Immature natural killer cell (primary cell): ENCODE measurements around the gene DNAJC13. TPM values are rescaled to one million over a fixed set of nuclear protein-coding genes. Genes with fewer than 3 reads are reported as not detected.
A peak's percentile ranks its signal among the peaks of the same experiment; 100 is the strongest.

Experiments
- DNase-seq, 3 donors: peaks; one replicate each; pipeline ENCODE4 v3.0.0; 2022; ENCODE audit warnings: mixed read lengths in 1 of 3
- H3K27ac Mint-ChIP-seq, 6 donors: one replicate each; pipeline ENCODE4 v1.8.0; 2020; ENCODE audit warnings: mixed read lengths in 6 of 6, mild to moderate bottlenecking in 5 of 6, inconsistent platforms in 4 of 6, moderate library complexity in 3 of 6
- H3K27me3 Mint-ChIP-seq, 3 donors: one replicate each; pipeline ENCODE4 v1.8.0; 2020 to 2021; ENCODE audit warnings: low read depth in 3 of 3, mild to moderate bottlenecking in 3 of 3, mixed read lengths in 3 of 3, moderate library complexity in 3 of 3, inconsistent platforms in 1 of 3
- H3K36me3 Mint-ChIP-seq, 3 donors: one replicate each; pipeline ENCODE4 v1.8.0; 2020; ENCODE audit warnings: mixed read lengths in 3 of 3, inconsistent platforms in 2 of 3, mild to moderate bottlenecking in 2 of 3
- H3K4me1 Mint-ChIP-seq, 2 donors: one replicate each; pipeline ENCODE4 v1.8.0; 2020; ENCODE audit warnings: inconsistent platforms in 2 of 2, mild to moderate bottlenecking in 2 of 2, mixed read lengths in 2 of 2, moderate library complexity in 1 of 2
- H3K4me3 Mint-ChIP-seq, 5 donors: one replicate each; pipeline ENCODE4 v1.8.0; 2020; ENCODE audit warnings: mild to moderate bottlenecking in 5 of 5, mixed read lengths in 5 of 5, inconsistent platforms in 3 of 5, moderate library complexity in 3 of 5
- H3K9me3 Mint-ChIP-seq, 6 donors: one replicate each; pipeline ENCODE4 v1.8.0; 2020; ENCODE audit warnings: mild to moderate bottlenecking in 6 of 6, mixed read lengths in 6 of 6, inconsistent platforms in 4 of 6, moderate library complexity in 3 of 6
- polyA plus RNA-seq, 3 donors: library from polyadenylated mRNA; unstranded; fragments of 300-500 nt; fragmentation: Illumina TruSeq; gene quantifications; one replicate each; pipeline ENCODE4 v1.2.3, GENCODE V29; 2021

The DNAJC13 gene
- polyA plus RNA-seq, 3 donors from 2014 or later, result 3.8 to 11.9 (median 5.1) TPM

GRCh38 chr3:132459551-132459950 is 42.2 kb downstream of the DNAJC13 start:
- Mint-ChIP-seq H3K36me3 (peaks cover 36 to 59% (median 36%) of the 10 kb centered on the region in 3 donors), H3K4me1 (no peaks in the 10 kb centered on the region), H3K4me3 (no peak overlapping the region), H3K9me3 (no peaks in the 10 kb centered on the region), H3K27me3 (no peaks in the 10 kb centered on the region), H3K27ac (no peak overlapping the region)
- no peak for DNase-seq

GRCh38 chr3:132461544-132461943 is 44.2 kb downstream of the DNAJC13 start:
- no peaks in the 10 kb centered on the region for H3K9me3 Mint-ChIP-seq
- no peak overlapping the region for H3K27ac Mint-ChIP-seq
- H3K4me3 Mint-ChIP-seq, result no peak overlapping the region
- H3K27me3 Mint-ChIP-seq, result no peaks in the 10 kb centered on the region
- no peaks in the 10 kb centered on the region for H3K4me1 Mint-ChIP-seq
- DNase-seq, result no peak
- peaks cover 21 to 46% (median 26%) of the 10 kb centered on the region in 3 donors for H3K36me3 Mint-ChIP-seq

GRCh38 chr3:132464066-132464465 is 46.8 kb downstream of the DNAJC13 start:
- Mint-ChIP-seq H3K36me3 (peaks cover 21 to 43% (median 23%) of the 10 kb centered on the region in 3 donors), H3K9me3 (no peaks in the 10 kb centered on the region), H3K4me3 (no peak overlapping the region), H3K27me3 (no peaks in the 10 kb centered on the region), H3K27ac (no peak overlapping the region), H3K4me1 (no peaks in the 10 kb centered on the region)
- no peak for DNase-seq

- H3K36me3 Mint-ChIP-seq, result peaks cover 17 to 40% (median 29%) of the 10 kb centered on the region in 3 donors
- H3K27ac Mint-ChIP-seq, result no peak overlapping the region
- no peaks in the 10 kb centered on the region for H3K27me3 Mint-ChIP-seq
- DNase-seq, result no peak
- no peaks in the 10 kb centered on the region for H3K4me1 Mint-ChIP-seq
- H3K4me3 Mint-ChIP-seq, result no peak overlapping the region
- no peaks in the 10 kb centered on the region for H3K9me3 Mint-ChIP-seq
Observed at GRCh38 chr3:132469326-132469725, 52.0 kb downstream of the DNAJC13 start.

- Mint-ChIP-seq H3K27ac (no peak overlapping the region), H3K4me1 (no peaks in the 10 kb centered on the region), H3K36me3 (peaks cover 15 to 32% (median 17%) of the 10 kb centered on the region in 3 donors), H3K4me3 (no peak overlapping the region), H3K27me3 (no peaks in the 10 kb centered on the region), H3K9me3 (no peaks in the 10 kb centered on the region)
- DNase-seq, result no peak
Observed at GRCh38 chr3:132486099-132486498, 68.8 kb downstream of the DNAJC13 start.

- Mint-ChIP-seq H3K36me3 (peaks cover 16 to 38% (median 24%) of the 10 kb centered on the region in 3 donors), H3K4me3 (no peak overlapping the region), H3K27me3 (no peaks in the 10 kb centered on the region), H3K9me3 (no peaks in the 10 kb centered on the region), H3K4me1 (no peaks in the 10 kb centered on the region), H3K27ac (no peak overlapping the region)
- no peak for DNase-seq
Observed at GRCh38 chr3:132488151-132488550, 70.8 kb downstream of the DNAJC13 start.

- DNase-seq, result no peak
- no peaks in the 10 kb centered on the region for H3K27me3 Mint-ChIP-seq
- peaks cover 38 to 64% (median 42%) of the 10 kb centered on the region in 3 donors for H3K36me3 Mint-ChIP-seq
- no peak overlapping the region for H3K4me3 Mint-ChIP-seq
- H3K4me1 Mint-ChIP-seq, result no peaks in the 10 kb centered on the region
- no peaks in the 10 kb centered on the region for H3K9me3 Mint-ChIP-seq
- H3K27ac Mint-ChIP-seq, result no peak overlapping the region
Observed at GRCh38 chr3:132499071-132499470, 81.8 kb downstream of the DNAJC13 start.

- Mint-ChIP-seq H3K36me3 (peaks cover 37 to 55% (median 46%) of the 10 kb centered on the region in 3 donors), H3K27me3 (peaks cover 0 to 2% (median 0%) of the 10 kb centered on the region in 3 donors), H3K27ac (no peak overlapping the region), H3K4me3 (no peak overlapping the region), H3K4me1 (no peaks in the 10 kb centered on the region), H3K9me3 (no peaks in the 10 kb centered on the region)
- DNase-seq, result no peak
Observed at GRCh38 chr3:132503559-132503958, 86.3 kb downstream of the DNAJC13 start.

- H3K36me3 Mint-ChIP-seq, result peaks cover 44 to 58% (median 54%) of the 10 kb centered on the region in 3 donors
- H3K4me3 Mint-ChIP-seq, result no peak overlapping the region
Observed at GRCh38 chr3:132504375-132504933, 87.2 kb downstream of the DNAJC13 start.

GRCh38 chr3:132507657-132508056 is 90.4 kb downstream of the DNAJC13 start:
- H3K4me3 Mint-ChIP-seq, result no peak overlapping the region
- no peak for DNase-seq
- H3K27ac Mint-ChIP-seq, result peak overlapping the region in 1 of 6 donors; percentile 48
- H3K27me3 Mint-ChIP-seq, result peaks cover 0 to 2% (median 0%) of the 10 kb centered on the region in 3 donors
- H3K36me3 Mint-ChIP-seq, result peaks cover 43 to 59% (median 51%) of the 10 kb centered on the region in 3 donors
- no peaks in the 10 kb centered on the region for H3K9me3 Mint-ChIP-seq
- H3K4me1 Mint-ChIP-seq, result no peaks in the 10 kb centered on the region

More at GRCh38 chr3:132504375-132504933, 87.2 kb downstream of the DNAJC13 start:
- Mint-ChIP-seq H3K27me3 (peaks cover 0 to 2% (median 0%) of the 10 kb centered on the region in 3 donors), H3K9me3 (no peaks in the 10 kb centered on the region), H3K27ac (no peak overlapping the region), H3K4me1 (no peaks in the 10 kb centered on the region)
- DNase-seq, result no peak

- no peaks in the 10 kb centered on the region for H3K9me3 Mint-ChIP-seq
- no peak overlapping the region for H3K4me3 Mint-ChIP-seq
- H3K36me3 Mint-ChIP-seq, result peaks cover 44 to 57% (median 54%) of the 10 kb centered on the region in 3 donors
- no peak for DNase-seq
- no peaks in the 10 kb centered on the region for H3K4me1 Mint-ChIP-seq
- H3K27ac Mint-ChIP-seq, result no peak overlapping the region
- H3K27me3 Mint-ChIP-seq, result peaks cover 0 to 2% (median 0%) of the 10 kb centered on the region in 3 donors
Observed at GRCh38 chr3:132509096-132509495, 91.8 kb downstream of the DNAJC13 start.

GRCh38 chr3:132509506-132509905 is 92.2 kb downstream of the DNAJC13 start:
- peaks cover 45 to 59% (median 54%) of the 10 kb centered on the region in 3 donors for H3K36me3 Mint-ChIP-seq
- H3K4me1 Mint-ChIP-seq, result no peaks in the 10 kb centered on the region
- no peak overlapping the region for H3K27ac Mint-ChIP-seq
- H3K9me3 Mint-ChIP-seq, result no peaks in the 10 kb centered on the region
- DNase-seq, result no peak
- H3K4me3 Mint-ChIP-seq, result no peak overlapping the region
- peaks cover 0 to 2% (median 0%) of the 10 kb centered on the region in 3 donors for H3K27me3 Mint-ChIP-seq

- H3K27me3 Mint-ChIP-seq, result no peaks in the 10 kb centered on the region
- no peak for DNase-seq
- H3K4me3 Mint-ChIP-seq, result no peak overlapping the region
- H3K4me1 Mint-ChIP-seq, result no peaks in the 10 kb centered on the region
- H3K9me3 Mint-ChIP-seq, result no peaks in the 10 kb centered on the region
- H3K27ac Mint-ChIP-seq, result no peak overlapping the region
- peaks cover 44 to 59% (median 44%) of the 10 kb centered on the region in 3 donors for H3K36me3 Mint-ChIP-seq
Observed at GRCh38 chr3:132513057-132513456, 95.8 kb downstream of the DNAJC13 start.

- H3K9me3 Mint-ChIP-seq, result no peaks in the 10 kb centered on the region
- no peaks in the 10 kb centered on the region for H3K27me3 Mint-ChIP-seq
- no peak overlapping the region for H3K27ac Mint-ChIP-seq
- H3K4me3 Mint-ChIP-seq, result no peak overlapping the region
- peaks cover 26 to 49% (median 36%) of the 10 kb centered on the region in 3 donors for H3K36me3 Mint-ChIP-seq
- DNase-seq, result no peak
- no peaks in the 10 kb centered on the region for H3K4me1 Mint-ChIP-seq
Observed at GRCh38 chr3:132517311-132517710, 100.0 kb downstream of the DNAJC13 start.

- no peak overlapping the region for H3K4me3 Mint-ChIP-seq
- H3K36me3 Mint-ChIP-seq, result peaks cover 18 to 53% (median 31%) of the 10 kb centered on the region in 3 donors
- no peak for DNase-seq
- H3K9me3 Mint-ChIP-seq, result no peaks in the 10 kb centered on the region
- H3K27ac Mint-ChIP-seq, result peak overlapping the region in 1 of 6 donors; percentile 45
- no peaks in the 10 kb centered on the region for H3K27me3 Mint-ChIP-seq
- H3K4me1 Mint-ChIP-seq, result no peaks in the 10 kb centered on the region
Observed at GRCh38 chr3:132519914-132520313, 102.6 kb downstream of the DNAJC13 start.
